Mammary epithelial cell (primary cell): ENCODE measurements around the gene LSP1.

ENCODE experiments used
- EZH2 ChIP-seq: IDR thresholded peaks from 2 replicates; pipeline ENCODE4 v1.6.1; 2012; ENCODE audit warnings: low read length, inconsistent platforms, borderline replicate concordance
- TF ChIP-seq, protein P1 (sequence below), 2 donors: IDR thresholded peaks in 1 of 2; conservative IDR thresholded peaks in 1 of 2; 2 replicates each; pipeline ENCODE4 v1.5.1; 2011 to 2012; ENCODE audit warnings: inconsistent platforms in 2 of 2, low read length in 2 of 2, mild to moderate bottlenecking in 2 of 2, control low read depth in 1 of 2, low read depth in 1 of 2; ENCODE audit not compliant: insufficient read depth in 1 of 2; ENCODE audit errors: extremely low read depth in 1 of 2

DNA sequence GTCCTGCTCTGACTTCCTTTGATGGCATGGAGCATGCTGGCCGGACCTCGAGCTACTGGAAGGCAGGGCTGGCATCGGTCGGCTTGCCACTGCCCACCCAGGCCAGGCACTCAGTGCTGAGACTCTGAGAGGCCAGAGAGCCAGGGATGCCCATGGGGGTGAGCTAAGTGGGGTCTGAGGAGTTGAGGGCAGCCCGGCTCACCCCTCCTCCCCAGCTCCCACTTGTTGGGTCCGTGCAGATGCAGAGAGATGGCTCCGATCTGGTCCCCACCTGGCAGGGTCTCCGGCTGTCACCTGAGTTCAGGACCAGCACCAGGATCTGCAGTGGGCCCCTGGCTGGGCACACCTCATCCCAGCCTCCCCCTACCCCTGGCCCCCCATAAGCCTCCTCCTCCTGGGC lies 13.3 kb downstream of the LSP1 start:
- TF ChIP-seq, protein P1, sequence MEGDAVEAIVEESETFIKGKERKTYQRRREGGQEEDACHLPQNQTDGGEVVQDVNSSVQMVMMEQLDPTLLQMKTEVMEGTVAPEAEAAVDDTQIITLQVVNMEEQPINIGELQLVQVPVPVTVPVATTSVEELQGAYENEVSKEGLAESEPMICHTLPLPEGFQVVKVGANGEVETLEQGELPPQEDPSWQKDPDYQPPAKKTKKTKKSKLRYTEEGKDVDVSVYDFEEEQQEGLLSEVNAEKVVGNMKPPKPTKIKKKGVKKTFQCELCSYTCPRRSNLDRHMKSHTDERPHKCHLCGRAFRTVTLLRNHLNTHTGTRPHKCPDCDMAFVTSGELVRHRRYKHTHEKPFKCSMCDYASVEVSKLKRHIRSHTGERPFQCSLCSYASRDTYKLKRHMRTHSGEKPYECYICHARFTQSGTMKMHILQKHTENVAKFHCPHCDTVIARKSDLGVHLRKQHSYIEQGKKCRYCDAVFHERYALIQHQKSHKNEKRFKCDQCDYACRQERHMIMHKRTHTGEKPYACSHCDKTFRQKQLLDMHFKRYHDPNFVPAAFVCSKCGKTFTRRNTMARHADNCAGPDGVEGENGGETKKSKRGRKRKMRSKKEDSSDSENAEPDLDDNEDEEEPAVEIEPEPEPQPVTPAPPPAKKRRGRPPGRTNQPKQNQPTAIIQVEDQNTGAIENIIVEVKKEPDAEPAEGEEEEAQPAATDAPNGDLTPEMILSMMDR (conservative IDR thresholded peaks at IDR 0.05 in 1 of 2, IDR thresholded peaks at IDR 0.05 in 1 of 2; ENCODE audit: extremely low read depth in 1 of 2, insufficient read depth in 1 of 2, low read depth in 1 of 2, low read length in 2 of 2) = no peak
- no peak for TF ChIP-seq EZH2
